Measurements from ENCODE around the gene OLFM1. TPM values are rescaled to one million over a fixed set of nuclear protein-coding genes. Genes with fewer than 3 reads are reported as not detected.

Gene OLFM1
- total RNA-seq, 1 donor from 2014 or later = 26.0 TPM

GRCh38 chr9:135079676-135080075, 7.8 kb upstream of the OLFM1 start:
- TF ChIP-seq CTCF (IDR thresholded peaks at IDR 0.05) = no peak
- Histone ChIP-seq H3K4me1 (peaks cover 5% of the 10 kb centered on the region), H3K9me3 (no peaks in the 10 kb centered on the region), H3K27ac (no peak overlapping the region), H3K27me3 (peaks cover 18% of the 10 kb centered on the region), H3K36me3 (no peaks in the 10 kb centered on the region), H3K4me3 (no peak overlapping the region)
- intact Hi-C loops (cut with DNase I) = loop anchor here (10.0 kb wide), 2 partner anchors 265 to 335 kb away; no protein-coding TSS in a partner anchor
- no peak for DNase-seq
- ATAC-seq = no peak

- intact Hi-C loops (cut with DNase I) = loop anchor here (10.0 kb wide), 2 partner anchors 264 to 334 kb away; no protein-coding TSS in a partner anchor
- no peak for ATAC-seq
- no peak overlapping the region for H3K27ac ChIP-seq
Observed at GRCh38 chr9:135080286-135081263, 6.9 kb upstream of the OLFM1 start.

GRCh38 chr9:135081264-135081660, 6.2 kb upstream of the OLFM1 start:
- no peak for TF ChIP-seq CTCF (IDR thresholded peaks at IDR 0.05)
- H3K27me3 ChIP-seq = peaks cover 11% of the 10 kb centered on the region
- no peak overlapping the region for H3K27ac ChIP-seq
- H3K9me3 ChIP-seq = no peaks in the 10 kb centered on the region
- H3K36me3 ChIP-seq = no peaks in the 10 kb centered on the region
- intact Hi-C loops (cut with DNase I) = loop anchor here (10.0 kb wide), 2 partner anchors 264 to 334 kb away; no protein-coding TSS in a partner anchor
- peaks cover 8% of the 10 kb centered on the region for H3K4me1 ChIP-seq
- ATAC-seq (no peak), DNase-seq (peak; percentile 47)
- no peak overlapping the region for H3K4me3 ChIP-seq

More at GRCh38 chr9:135080286-135081263, 6.9 kb upstream of the OLFM1 start:
- TF ChIP-seq CTCF (IDR thresholded peaks at IDR 0.05) = no peak
- peaks cover 5% of the 10 kb centered on the region for H3K4me1 ChIP-seq
- no peaks in the 10 kb centered on the region for H3K9me3 ChIP-seq
- H3K36me3 ChIP-seq = no peaks in the 10 kb centered on the region
- H3K4me3 ChIP-seq = no peak overlapping the region
- H3K27me3 ChIP-seq = peaks cover 18% of the 10 kb centered on the region
- peak; percentile 29 for DNase-seq

- ATAC-seq = no peak
- Histone ChIP-seq H3K27ac (no peak overlapping the region), H3K4me3 (no peak overlapping the region), H3K9me3 (no peaks in the 10 kb centered on the region), H3K4me1 (peaks cover 11% of the 10 kb centered on the region), H3K27me3 (peaks cover 7% of the 10 kb centered on the region), H3K36me3 (no peaks in the 10 kb centered on the region)
- TF ChIP-seq CTCF (IDR thresholded peaks at IDR 0.05) = no peak
- peak; percentile 54 for DNase-seq
- intact Hi-C loops (cut with DNase I) = loop anchor here (10.0 kb wide), 2 partner anchors 263 to 333 kb away; no protein-coding TSS in a partner anchor
Observed at GRCh38 chr9:135081731-135082130, 5.7 kb upstream of the OLFM1 start.

GRCh38 chr9:135082536-135082935, 4.9 kb upstream of the OLFM1 start:
- H3K27me3 ChIP-seq = peaks cover 12% of the 10 kb centered on the region
- no peaks in the 10 kb centered on the region for H3K36me3 ChIP-seq
- H3K4me3 ChIP-seq = no peak overlapping the region
- H3K27ac ChIP-seq = no peak overlapping the region
- peaks cover 16% of the 10 kb centered on the region for H3K4me1 ChIP-seq
- no peaks in the 10 kb centered on the region for H3K9me3 ChIP-seq
- DNase-seq (peak; percentile 19), ATAC-seq (no peak)
- TF ChIP-seq CTCF (IDR thresholded peaks at IDR 0.05) = no peak
- intact Hi-C loops (cut with DNase I) = loop anchor here (10.0 kb wide), 2 partner anchors 262 to 332 kb away; no protein-coding TSS in a partner anchor
